ENCODE measurements around the gene SBF1.
A peak's percentile ranks its signal among the peaks of the same experiment; 100 is the strongest.

Gene SBF1

DNA sequence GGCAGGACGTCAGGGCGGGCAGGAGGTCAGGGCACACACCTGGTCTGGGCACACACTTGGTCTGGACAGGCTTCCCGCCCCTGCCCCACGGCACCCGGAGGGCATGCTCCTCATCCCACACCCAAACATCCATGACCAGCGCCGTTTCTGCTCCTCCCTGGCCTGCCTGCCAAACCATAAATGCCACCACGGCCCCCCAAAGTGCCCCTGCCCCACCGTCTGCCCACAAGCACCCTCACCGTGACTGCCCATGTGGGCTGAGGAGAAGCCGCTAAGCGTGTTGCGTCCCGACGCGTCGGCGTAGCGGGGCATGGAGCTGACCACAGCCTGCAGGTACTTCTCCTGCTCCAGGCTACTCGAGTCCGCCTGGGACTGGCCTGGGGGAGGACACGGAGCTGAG is 15.8 kb downstream of the SBF1 start:
- Histone ChIP-seq H3K4me1 (ENCODE audit: control insufficient read depth, low read depth, low read length) (no peaks in the 10 kb centered on the region), H3K18ac (ENCODE audit: low read length) (no peak overlapping the region), H3K23ac (ENCODE audit: low read length) (no peak overlapping the region), H3K4me2 (ENCODE audit: low read length) (no peak overlapping the region), H3K27me3 (ENCODE audit: insufficient read depth, low read length, poor library complexity) (no peaks in the 10 kb centered on the region), H3K9ac (ENCODE audit: low read length) (no peak overlapping the region), H4K8ac (ENCODE audit: low read depth, low read length) (no peak overlapping the region), H3K4me3 (ENCODE audit: low read length) (no peak overlapping the region), H2BK15ac (replicated peaks; ENCODE audit: low read depth) (no peak overlapping the region), H3K4ac (ENCODE audit: low read depth, low read length) (no peak overlapping the region), H3K27ac (ENCODE audit: low read depth, low read length) (no peak overlapping the region), H2BK5ac (ENCODE audit: low read length) (no peak overlapping the region), H3K79me2 (ENCODE audit: control insufficient read depth, insufficient read depth, low read length) (no peaks in the 10 kb centered on the region), H3K36me3 (ENCODE audit: control insufficient read depth, insufficient read depth, low read length) (peaks cover 14% of the 10 kb centered on the region), H2BK120ac (ENCODE audit: low read depth, low read length) (no peak overlapping the region), H4K5ac (ENCODE audit: low read length) (no peak overlapping the region), H2AK5ac (ENCODE audit: low read length) (no peak overlapping the region), H3K79me1 (ENCODE audit: low read length) (no peaks in the 10 kb centered on the region), H3K56ac (ENCODE audit: low read length) (no peak overlapping the region)
- WGBS (ENCODE audit: extremely low coverage, insufficient coverage, low lambda C conversion rate) = no CpG with 5 or more reads among the region's 22 CpGs
- no peak for DNase-seq

DNA sequence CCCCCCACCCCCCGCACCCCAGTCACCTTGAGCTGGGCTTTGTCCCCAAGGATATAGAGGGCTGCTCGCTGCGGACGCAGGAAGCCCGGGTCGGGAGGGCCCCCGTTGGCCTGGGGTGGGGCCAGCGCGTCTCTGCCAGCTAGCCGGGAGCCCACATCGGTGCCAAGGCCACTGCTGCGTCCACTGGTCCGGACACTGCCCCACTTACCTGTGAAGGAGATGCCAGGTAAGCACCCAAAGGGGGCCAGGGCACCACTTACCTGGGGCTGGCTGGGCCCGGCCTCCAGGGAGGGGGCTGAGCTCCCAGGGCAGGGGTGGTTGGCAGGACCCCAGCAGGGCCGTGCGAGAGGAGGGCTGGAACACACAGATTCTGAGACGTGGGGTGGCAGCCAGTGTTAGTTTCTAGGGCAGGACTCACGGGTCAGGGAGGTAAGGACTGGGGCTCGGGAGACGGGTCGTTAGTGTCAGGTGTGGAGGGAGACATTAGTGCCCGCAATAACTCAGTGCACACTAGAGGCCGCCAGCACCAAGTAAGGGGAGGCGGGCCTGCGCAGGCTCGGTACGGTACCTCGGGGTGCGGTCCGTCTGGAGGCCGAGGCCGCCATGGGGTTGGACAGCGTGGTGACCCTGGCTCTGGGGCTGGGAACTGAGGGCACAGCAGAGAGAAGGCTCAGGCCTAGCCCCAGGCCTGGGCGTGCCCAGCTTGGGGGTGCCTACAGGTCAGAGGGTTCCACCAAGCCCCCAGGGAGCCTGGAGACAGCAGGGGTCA is 18.2 kb downstream of the SBF1 start:
- no peak overlapping the region for H3K4ac ChIP-seq (ENCODE audit: low read depth, low read length)
- no peaks in the 10 kb centered on the region for H3K79me2 ChIP-seq (ENCODE audit: control insufficient read depth, insufficient read depth, low read length)
- no CpG with 5 or more reads among the region's 34 CpGs for WGBS (ENCODE audit: extremely low coverage, insufficient coverage, low lambda C conversion rate)
- no peak overlapping the region for H3K4me2 ChIP-seq (ENCODE audit: low read length)
- no peak overlapping the region for H2BK120ac ChIP-seq (ENCODE audit: low read depth, low read length)
- no peaks in the 10 kb centered on the region for H3K4me1 ChIP-seq (ENCODE audit: control insufficient read depth, low read depth, low read length)
- H3K36me3 ChIP-seq (ENCODE audit: control insufficient read depth, insufficient read depth, low read length) = peaks cover 11% of the 10 kb centered on the region
- no peak overlapping the region for H4K5ac ChIP-seq (ENCODE audit: low read length)
- no peak overlapping the region for H2BK5ac ChIP-seq (ENCODE audit: low read length)
- H3K56ac ChIP-seq (ENCODE audit: low read length) = no peak overlapping the region
- no peaks in the 10 kb centered on the region for H3K27me3 ChIP-seq (ENCODE audit: insufficient read depth, low read length, poor library complexity)
- no peaks in the 10 kb centered on the region for H3K79me1 ChIP-seq (ENCODE audit: low read length)
- no peak overlapping the region for H3K4me3 ChIP-seq (ENCODE audit: low read length)
- no peak overlapping the region for H2BK15ac ChIP-seq (replicated peaks; ENCODE audit: low read depth)
- no peak overlapping the region for H4K8ac ChIP-seq (ENCODE audit: low read depth, low read length)
- peak; percentile 29 for DNase-seq
- H3K27ac ChIP-seq (ENCODE audit: low read depth, low read length) = no peak overlapping the region
- H3K23ac ChIP-seq (ENCODE audit: low read length) = no peak overlapping the region
- H2AK5ac ChIP-seq (ENCODE audit: low read length) = no peak overlapping the region
- no peak overlapping the region for H3K18ac ChIP-seq (ENCODE audit: low read length)
- H3K9ac ChIP-seq (ENCODE audit: low read length) = no peak overlapping the region

DNA sequence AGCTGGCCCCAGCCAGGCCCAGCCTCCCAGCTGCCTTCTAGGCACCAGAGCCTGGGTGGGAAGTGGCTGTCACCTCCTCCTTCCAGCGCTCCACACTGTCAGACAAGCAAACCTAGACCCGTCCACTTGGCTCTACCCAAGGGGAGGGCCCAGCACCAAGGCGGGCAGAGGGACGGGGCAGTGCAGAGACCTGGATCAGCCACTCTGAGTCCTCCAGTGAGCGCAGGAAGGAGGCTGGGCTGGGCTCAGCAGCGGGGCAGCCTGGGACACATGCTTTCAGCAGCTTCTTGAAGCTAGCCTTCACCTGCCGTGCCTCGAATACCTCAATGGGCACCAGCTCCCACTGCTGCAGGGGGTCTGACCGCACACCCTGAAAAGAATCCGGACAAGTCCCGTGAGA is 18.8 kb downstream of the SBF1 start:
- Histone ChIP-seq H3K23ac (ENCODE audit: low read length) (no peak overlapping the region), H3K4ac (ENCODE audit: low read depth, low read length) (no peak overlapping the region), H3K36me3 (ENCODE audit: control insufficient read depth, insufficient read depth, low read length) (peaks cover 11% of the 10 kb centered on the region), H3K79me2 (ENCODE audit: control insufficient read depth, insufficient read depth, low read length) (no peaks in the 10 kb centered on the region), H3K27ac (ENCODE audit: low read depth, low read length) (no peak overlapping the region), H3K4me1 (ENCODE audit: control insufficient read depth, low read depth, low read length) (no peaks in the 10 kb centered on the region), H2BK120ac (ENCODE audit: low read depth, low read length) (no peak overlapping the region), H2BK15ac (replicated peaks; ENCODE audit: low read depth) (no peak overlapping the region), H4K5ac (ENCODE audit: low read length) (no peak overlapping the region), H2BK5ac (ENCODE audit: low read length) (no peak overlapping the region), H3K18ac (ENCODE audit: low read length) (no peak overlapping the region), H3K56ac (ENCODE audit: low read length) (no peak overlapping the region), H2AK5ac (ENCODE audit: low read length) (no peak overlapping the region), H4K8ac (ENCODE audit: low read depth, low read length) (no peak overlapping the region), H3K4me3 (ENCODE audit: low read length) (no peak overlapping the region), H3K27me3 (ENCODE audit: insufficient read depth, low read length, poor library complexity) (no peaks in the 10 kb centered on the region), H3K4me2 (ENCODE audit: low read length) (no peak overlapping the region), H3K79me1 (ENCODE audit: low read length) (no peaks in the 10 kb centered on the region), H3K9ac (ENCODE audit: low read length) (no peak overlapping the region)
- DNase-seq = no peak
- WGBS (ENCODE audit: extremely low coverage, insufficient coverage, low lambda C conversion rate) = no CpG with 5 or more reads among the region's 11 CpGs

DNA sequence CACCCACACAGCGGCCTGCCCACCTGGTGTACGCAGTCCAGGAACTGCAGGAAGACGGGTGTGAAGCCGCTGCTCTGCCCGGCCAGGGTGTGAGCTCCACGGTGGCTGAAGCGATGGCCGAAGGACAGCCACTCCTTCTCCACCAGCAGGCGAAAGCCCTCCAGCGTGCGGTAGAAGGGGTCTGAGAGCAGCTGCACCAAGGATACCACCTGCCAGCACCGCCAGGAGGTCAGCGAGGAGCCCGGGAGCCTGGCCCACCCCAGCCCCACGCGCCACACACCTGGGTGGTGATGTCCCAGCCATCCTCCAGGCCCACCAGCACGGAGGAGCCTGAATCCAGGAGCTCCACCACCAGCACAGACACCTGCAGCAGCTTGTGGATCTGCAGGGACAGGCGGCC is 19.6 kb downstream of the SBF1 start:
- Histone ChIP-seq H3K9ac (ENCODE audit: low read length) (no peak overlapping the region), H3K27ac (ENCODE audit: low read depth, low read length) (no peak overlapping the region), H2BK5ac (ENCODE audit: low read length) (no peak overlapping the region), H3K4ac (ENCODE audit: low read depth, low read length) (no peak overlapping the region), H3K4me2 (ENCODE audit: low read length) (no peak overlapping the region), H3K56ac (ENCODE audit: low read length) (no peak overlapping the region), H3K4me3 (ENCODE audit: low read length) (no peak overlapping the region), H3K23ac (ENCODE audit: low read length) (no peak overlapping the region), H2AK5ac (ENCODE audit: low read length) (no peak overlapping the region), H2BK120ac (ENCODE audit: low read depth, low read length) (no peak overlapping the region), H3K79me1 (ENCODE audit: low read length) (no peaks in the 10 kb centered on the region), H3K36me3 (ENCODE audit: control insufficient read depth, insufficient read depth, low read length) (peaks cover 9% of the 10 kb centered on the region), H2BK15ac (replicated peaks; ENCODE audit: low read depth) (no peak overlapping the region), H3K27me3 (ENCODE audit: insufficient read depth, low read length, poor library complexity) (no peaks in the 10 kb centered on the region), H4K5ac (ENCODE audit: low read length) (no peak overlapping the region), H4K8ac (ENCODE audit: low read depth, low read length) (no peak overlapping the region), H3K79me2 (ENCODE audit: control insufficient read depth, insufficient read depth, low read length) (no peaks in the 10 kb centered on the region), H3K4me1 (ENCODE audit: control insufficient read depth, low read depth, low read length) (no peaks in the 10 kb centered on the region), H3K18ac (ENCODE audit: low read length) (no peak overlapping the region)
- DNase-seq = no peak
- no CpG with 5 or more reads among the region's 18 CpGs for WGBS (ENCODE audit: extremely low coverage, insufficient coverage, low lambda C conversion rate)

DNA sequence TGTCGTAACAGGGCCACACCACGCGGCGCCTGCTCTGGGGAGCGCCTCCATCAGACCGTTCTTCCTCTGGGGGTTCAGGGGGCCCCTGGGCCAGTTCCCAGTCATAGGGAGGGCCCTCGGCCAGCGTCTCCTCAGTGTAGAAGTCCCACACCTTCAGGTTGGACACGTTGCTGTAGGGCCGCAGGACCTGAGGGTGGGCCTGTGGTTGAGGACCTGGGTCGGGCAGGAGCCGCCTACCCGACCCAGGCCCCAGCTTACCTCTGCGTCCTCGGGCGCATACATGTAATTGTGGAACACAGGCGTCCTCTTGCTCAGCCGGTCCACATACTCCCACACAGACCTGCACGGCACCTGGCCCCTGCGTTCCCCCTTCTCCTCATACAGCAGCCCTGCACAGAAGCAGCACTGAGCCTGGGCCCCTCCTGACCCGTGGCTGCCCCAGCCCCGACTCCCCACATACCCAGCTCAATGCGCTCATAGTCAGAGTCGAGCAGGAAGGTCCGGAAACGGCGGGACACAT is 20.2 kb downstream of the SBF1 start:
- Histone ChIP-seq H3K36me3 (ENCODE audit: control insufficient read depth, insufficient read depth, low read length) (peaks cover 9% of the 10 kb centered on the region), H3K27me3 (ENCODE audit: insufficient read depth, low read length, poor library complexity) (no peaks in the 10 kb centered on the region), H3K4me1 (ENCODE audit: control insufficient read depth, low read depth, low read length) (no peaks in the 10 kb centered on the region), H3K79me1 (ENCODE audit: low read length) (no peaks in the 10 kb centered on the region), H2BK5ac (ENCODE audit: low read length) (no peak overlapping the region), H3K79me2 (ENCODE audit: control insufficient read depth, insufficient read depth, low read length) (no peaks in the 10 kb centered on the region), H3K4me3 (ENCODE audit: low read length) (no peak overlapping the region), H2BK120ac (ENCODE audit: low read depth, low read length) (no peak overlapping the region), H3K56ac (ENCODE audit: low read length) (no peak overlapping the region), H3K27ac (ENCODE audit: low read depth, low read length) (no peak overlapping the region), H4K5ac (ENCODE audit: low read length) (no peak overlapping the region), H2BK15ac (replicated peaks; ENCODE audit: low read depth) (no peak overlapping the region), H3K9ac (ENCODE audit: low read length) (no peak overlapping the region), H2AK5ac (ENCODE audit: low read length) (no peak overlapping the region), H3K23ac (ENCODE audit: low read length) (no peak overlapping the region), H4K8ac (ENCODE audit: low read depth, low read length) (no peak overlapping the region), H3K4me2 (ENCODE audit: low read length) (no peak overlapping the region), H3K4ac (ENCODE audit: low read depth, low read length) (no peak overlapping the region), H3K18ac (ENCODE audit: low read length) (no peak overlapping the region)
- WGBS (ENCODE audit: extremely low coverage, insufficient coverage, low lambda C conversion rate) = no CpG with 5 or more reads among the region's 27 CpGs
- no peak for DNase-seq

- H4K8ac ChIP-seq (ENCODE audit: low read depth, low read length) = no peak overlapping the region
- no peak overlapping the region for H3K4me3 ChIP-seq (ENCODE audit: low read length)
- no peaks in the 10 kb centered on the region for H3K27me3 ChIP-seq (ENCODE audit: insufficient read depth, low read length, poor library complexity)
- no peak overlapping the region for H3K27ac ChIP-seq (ENCODE audit: low read depth, low read length)
- no peak overlapping the region for H4K5ac ChIP-seq (ENCODE audit: low read length)
- H2BK15ac ChIP-seq (replicated peaks; ENCODE audit: low read depth) = no peak overlapping the region
- H3K9ac ChIP-seq (ENCODE audit: low read length) = no peak overlapping the region
- DNase-seq = no peak
- H3K4ac ChIP-seq (ENCODE audit: low read depth, low read length) = no peak overlapping the region
- H3K18ac ChIP-seq (ENCODE audit: low read length) = no peak overlapping the region
- no peaks in the 10 kb centered on the region for H3K79me1 ChIP-seq (ENCODE audit: low read length)
- H3K36me3 ChIP-seq (ENCODE audit: control insufficient read depth, insufficient read depth, low read length) = peaks cover 8% of the 10 kb centered on the region
- H3K23ac ChIP-seq (ENCODE audit: low read length) = no peak overlapping the region
- no CpG with 5 or more reads among the region's 5 CpGs for WGBS (ENCODE audit: extremely low coverage, insufficient coverage, low lambda C conversion rate)
- no peak overlapping the region for H2BK120ac ChIP-seq (ENCODE audit: low read depth, low read length)
- H3K56ac ChIP-seq (ENCODE audit: low read length) = no peak overlapping the region
- H2BK5ac ChIP-seq (ENCODE audit: low read length) = no peak overlapping the region
- H3K79me2 ChIP-seq (ENCODE audit: control insufficient read depth, insufficient read depth, low read length) = no peaks in the 10 kb centered on the region
- H2AK5ac ChIP-seq (ENCODE audit: low read length) = no peak overlapping the region
- H3K4me1 ChIP-seq (ENCODE audit: control insufficient read depth, low read depth, low read length) = no peaks in the 10 kb centered on the region
- H3K4me2 ChIP-seq (ENCODE audit: low read length) = no peak overlapping the region
These were observed 22.2 kb downstream of the SBF1 start for GRCh38 chr22:50452649-50453048.

All from mesendoderm (in vitro differentiated cells).